HG02884 (cell line): ENCODE data around the gene AHI1.
"Not testable (repeated sequence)": the region's sequence is repeated elsewhere in the genome, so short reads cannot be mapped to it uniquely, and the experiment has no call there.

Experiments
- ATAC-seq: cut with Tn5 transposase; IDR thresholded peaks from one replicate; pipeline ENCODE4 v1.9.1; 2021; ENCODE audit warnings: mild to moderate bottlenecking, moderate library complexity; ENCODE audit not compliant: unreplicated experiment

The AHI1 gene

DNA sequence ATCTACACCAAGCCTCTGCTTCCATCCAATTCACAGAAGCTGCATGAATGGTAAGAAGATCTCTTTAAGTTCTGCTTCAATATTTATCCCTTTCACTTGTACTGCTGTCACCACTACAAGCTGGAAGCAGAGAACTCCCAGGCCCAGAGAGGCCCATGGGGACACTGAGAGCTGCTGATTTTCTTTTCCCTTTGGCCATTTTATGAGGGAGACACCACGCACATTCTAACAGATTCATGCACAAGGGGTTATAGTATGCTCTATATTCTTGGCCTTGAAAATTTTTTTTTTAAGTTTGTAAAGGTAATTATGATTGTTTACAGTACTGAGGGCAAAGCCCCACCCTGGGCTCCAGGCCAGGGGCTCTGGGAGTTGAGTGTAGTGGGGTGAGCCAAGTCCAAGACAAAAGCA is 228.1 kb downstream of the AHI1 start:
- ATAC-seq: no peak

DNA sequence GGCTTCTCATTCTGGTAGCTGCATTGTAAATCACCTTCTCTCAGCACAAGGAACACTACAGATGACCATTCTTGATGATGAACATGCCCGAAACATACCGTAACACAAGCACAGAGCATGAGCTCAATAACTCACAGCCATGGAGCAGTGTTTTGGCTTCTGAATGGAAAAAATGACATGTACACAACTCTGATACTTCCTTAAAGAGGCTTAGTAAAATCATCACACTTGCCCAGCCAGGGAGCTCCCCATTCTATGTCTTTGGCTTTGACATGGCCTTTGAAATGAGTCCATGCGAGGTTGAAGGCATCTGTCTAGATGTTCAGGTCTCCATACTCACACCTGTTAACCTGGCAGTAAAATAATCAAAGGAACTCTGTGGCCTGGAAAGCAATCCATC is 228.8 kb downstream of the AHI1 start:
- no peak for ATAC-seq

DNA sequence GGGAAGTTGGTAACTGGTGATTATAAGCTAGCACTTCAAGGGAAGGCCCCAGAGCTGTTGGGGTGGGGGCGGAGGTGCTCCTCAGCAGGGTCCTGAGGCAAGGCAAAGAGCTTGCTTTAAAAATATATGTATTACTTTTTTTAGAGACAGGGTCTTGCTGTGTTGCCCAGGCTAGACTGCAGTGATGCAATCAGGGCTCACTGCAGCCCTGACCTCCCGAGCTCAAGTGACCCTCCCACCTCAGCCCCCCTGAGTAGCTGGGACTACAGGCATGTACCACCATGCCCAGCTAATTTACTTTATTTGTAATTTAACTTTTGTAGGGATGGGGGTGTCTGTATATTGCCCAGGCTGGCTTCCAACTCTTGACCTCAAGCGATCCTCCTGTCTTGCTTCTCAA is 229.3 kb downstream of the AHI1 start:
- ATAC-seq: no peak

DNA sequence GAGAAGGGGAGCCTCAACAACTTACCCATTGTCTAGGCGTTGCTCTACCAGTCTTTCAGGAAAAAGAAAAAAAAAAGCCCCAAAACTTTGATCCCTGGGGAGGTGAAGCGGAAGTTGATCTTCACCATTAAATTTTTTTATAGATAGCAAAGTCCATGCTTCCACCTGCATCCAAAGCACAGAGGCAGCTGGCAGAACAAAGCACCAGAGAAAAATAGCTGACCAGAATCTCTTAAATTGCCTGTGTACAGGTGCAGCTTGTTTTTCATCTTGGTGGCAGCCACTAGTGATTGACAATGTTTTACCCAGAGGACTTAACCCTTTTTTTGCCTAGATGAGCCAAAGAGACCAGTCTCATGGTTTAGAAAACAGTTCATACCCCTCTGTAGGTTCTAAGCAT is 230.5 kb downstream of the AHI1 start:
- ATAC-seq: no peak

DNA sequence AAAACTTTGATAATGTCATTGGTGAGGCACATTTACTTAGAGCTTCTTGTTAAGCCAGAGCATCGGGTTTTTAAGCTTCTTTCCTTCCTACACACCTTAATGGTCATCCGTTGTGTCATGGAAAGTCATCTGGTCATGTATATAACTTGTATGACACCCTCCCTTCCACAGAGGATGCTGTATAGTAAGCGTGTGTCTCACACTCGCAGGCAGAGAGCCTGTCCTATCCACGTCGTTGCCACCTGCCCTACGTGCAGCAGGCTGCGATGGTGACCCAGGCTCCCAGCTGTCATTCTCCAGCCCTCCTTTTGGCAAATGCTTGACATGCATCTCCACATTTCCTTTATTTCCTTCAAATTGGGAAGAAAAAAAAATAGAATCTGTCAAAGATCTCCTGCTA is 230.9 kb downstream of the AHI1 start:
- ATAC-seq: no peak

DNA sequence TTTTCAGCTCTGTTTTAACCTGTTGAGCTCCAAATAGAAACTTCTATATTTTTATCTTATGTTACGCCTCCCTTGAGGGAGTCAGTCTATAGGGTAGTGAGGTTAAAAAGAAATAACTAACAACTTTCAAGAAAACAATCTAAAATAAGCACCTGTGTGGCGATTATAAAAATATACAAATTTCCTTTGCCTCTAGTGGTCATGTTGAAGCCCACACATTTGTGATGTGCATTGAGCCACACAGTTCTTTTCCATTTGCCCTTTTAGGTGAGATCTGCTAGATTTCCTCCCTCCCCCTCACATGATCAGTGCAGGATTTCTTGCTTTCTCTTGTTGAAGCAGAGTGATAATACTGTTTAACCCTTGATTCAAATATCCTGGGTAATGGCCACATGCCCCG is 232.3 kb downstream of the AHI1 start:
- ATAC-seq: no peak

DNA sequence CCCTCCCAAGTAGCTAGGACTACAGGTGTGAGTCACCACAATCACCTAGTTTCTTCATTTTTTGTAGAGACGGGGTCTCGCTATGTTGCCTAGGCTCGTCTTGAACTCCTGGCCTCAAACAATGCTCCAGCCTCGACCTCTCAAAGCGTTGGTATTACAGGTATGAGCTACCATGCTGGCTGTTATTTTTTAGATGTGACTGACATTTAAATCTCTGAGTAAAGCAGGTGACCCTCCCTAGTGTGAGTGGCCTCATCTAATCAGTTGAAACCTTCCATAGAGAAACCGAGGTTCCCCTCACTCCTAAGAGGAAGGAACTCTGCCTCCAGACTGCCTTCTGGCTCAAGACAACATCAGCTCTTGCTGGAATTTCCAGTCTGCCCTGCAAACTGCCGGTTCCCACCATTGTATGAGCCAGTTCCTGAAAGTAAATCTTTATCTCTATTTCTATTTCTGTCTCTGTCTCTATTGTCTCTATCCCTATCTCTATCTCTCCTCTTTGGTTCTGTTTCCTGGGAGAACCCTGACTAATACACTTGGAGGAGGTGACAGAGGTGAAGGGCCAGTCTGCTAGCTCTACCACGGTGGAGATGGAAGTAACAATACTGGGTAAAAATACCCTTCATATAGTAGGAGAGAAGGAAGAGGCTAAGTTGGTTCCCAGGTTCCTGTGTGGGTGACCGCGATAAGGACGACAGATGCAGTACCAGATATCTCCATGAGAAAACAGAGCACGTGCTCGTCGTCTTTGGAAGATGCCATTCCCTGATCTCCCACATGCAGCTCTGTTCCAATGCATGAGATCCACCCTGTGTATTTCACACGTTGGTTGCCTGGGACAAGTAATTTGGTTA is 235.4 kb downstream of the AHI1 start:
- ATAC-seq: no peak

DNA sequence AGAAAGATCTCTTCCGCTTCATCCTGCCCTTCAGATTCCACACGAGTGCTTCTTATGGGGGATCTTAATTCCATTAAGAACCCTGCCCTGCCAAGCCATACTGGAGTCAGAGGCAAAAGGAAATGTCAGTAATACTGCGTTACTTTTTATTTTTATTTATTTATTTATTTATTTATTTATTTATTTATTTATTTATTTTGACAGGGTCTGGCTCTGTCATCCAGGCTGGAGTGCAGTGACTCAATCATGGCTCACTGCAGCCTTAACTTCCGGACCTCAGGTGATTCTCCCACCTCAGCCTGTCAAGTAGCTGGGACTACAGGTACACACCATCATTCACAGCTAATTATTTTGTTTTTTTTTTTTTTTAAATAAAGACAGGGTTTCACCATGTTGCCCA is 236.9 kb downstream of the AHI1 start:
- ATAC-seq: no peak

DNA sequence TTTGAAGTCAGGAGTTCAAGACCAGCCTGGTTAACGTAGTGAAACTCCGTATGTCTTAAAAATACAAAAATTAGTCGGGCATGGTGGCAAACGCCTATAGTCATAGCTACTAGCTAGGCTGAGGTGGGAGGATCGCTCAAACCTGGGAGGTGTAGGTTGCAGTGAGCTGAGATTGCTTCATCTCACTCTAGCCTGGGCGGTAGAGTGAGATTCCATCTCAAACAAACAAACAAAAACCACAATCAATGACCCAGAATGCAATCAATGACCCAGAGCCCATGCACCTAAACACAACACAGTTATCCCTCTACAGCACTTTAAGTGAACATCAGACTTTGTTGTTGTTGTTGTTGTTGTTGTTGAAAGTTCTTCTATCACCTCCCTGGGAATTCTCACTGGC is 238.6 kb downstream of the AHI1 start:
- ATAC-seq: no peak

DNA sequence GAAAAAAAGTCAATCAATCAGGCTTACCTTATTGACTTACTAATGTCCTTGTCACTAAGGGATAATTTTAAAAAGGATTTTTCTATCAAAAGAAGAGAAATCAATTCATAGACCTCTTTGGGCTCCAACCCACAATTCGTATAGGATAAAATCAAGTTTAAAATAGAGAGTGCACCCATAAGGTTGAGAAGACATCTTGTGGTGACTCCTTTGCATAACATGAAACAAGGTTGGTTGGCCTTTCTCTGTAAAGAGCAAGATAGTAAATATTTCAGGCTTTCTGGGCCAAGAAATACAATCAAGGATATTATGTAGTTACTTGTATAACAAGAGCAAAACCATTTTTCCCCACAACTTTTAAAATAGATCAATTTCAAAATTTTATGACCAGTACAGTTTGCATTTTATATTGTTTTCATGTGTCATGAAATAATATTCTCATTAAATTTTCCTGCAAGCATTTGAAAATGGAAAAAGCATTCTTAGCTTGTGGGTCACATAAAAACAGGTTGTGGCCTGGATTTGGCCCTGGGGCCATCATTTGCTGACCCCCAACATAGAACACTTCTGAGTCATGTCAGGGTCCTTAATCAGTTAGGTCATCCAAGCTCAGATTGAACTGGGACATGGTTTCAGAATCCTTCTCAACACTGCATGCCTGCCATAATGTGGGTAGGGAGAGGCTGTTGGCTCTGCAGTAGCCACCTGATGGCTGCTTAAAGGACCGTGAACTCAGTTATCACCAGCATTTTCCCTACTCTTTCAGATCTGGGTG is 239.7 kb downstream of the AHI1 start:
- ATAC-seq: no peak

DNA sequence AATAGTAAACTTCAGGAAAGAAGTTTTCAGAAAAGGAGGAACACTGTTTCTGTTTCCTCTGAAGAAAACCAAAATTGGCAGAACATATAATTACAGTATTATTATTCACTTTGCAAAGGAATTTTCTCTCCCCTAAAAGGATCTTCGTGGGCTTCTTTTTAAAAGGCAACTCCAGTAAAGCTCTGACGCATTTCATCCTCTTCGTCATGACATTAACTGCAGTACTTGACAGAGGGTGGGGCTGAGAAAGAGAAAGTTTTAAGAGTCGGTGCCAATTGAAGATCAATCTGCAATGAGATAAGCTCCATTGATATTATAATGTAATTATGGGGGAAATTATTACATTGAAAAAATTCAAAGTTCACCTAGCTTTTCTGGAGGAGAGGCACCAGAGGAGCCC is 240.7 kb downstream of the AHI1 start:
- no peak for ATAC-seq

DNA sequence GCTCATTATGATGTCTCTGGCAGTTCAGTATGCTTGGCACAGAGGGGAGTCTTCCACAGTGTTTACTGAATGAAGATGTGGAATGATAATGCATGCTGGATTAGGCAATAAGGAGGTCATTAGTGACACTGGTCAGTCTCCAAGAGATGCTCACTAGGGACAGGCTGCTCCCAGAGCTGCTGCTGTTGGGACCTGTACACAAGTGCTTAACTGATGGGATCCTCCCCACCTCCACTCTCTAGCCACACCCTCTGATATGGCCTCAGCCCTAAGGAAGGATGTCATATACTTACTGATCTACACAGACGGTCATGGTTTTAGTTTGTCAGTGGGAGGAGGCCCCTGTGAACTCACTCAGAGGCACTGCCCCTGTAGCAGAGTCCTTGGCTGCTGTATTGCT is 243.1 kb downstream of the AHI1 start:
- ATAC-seq: no peak

DNA sequence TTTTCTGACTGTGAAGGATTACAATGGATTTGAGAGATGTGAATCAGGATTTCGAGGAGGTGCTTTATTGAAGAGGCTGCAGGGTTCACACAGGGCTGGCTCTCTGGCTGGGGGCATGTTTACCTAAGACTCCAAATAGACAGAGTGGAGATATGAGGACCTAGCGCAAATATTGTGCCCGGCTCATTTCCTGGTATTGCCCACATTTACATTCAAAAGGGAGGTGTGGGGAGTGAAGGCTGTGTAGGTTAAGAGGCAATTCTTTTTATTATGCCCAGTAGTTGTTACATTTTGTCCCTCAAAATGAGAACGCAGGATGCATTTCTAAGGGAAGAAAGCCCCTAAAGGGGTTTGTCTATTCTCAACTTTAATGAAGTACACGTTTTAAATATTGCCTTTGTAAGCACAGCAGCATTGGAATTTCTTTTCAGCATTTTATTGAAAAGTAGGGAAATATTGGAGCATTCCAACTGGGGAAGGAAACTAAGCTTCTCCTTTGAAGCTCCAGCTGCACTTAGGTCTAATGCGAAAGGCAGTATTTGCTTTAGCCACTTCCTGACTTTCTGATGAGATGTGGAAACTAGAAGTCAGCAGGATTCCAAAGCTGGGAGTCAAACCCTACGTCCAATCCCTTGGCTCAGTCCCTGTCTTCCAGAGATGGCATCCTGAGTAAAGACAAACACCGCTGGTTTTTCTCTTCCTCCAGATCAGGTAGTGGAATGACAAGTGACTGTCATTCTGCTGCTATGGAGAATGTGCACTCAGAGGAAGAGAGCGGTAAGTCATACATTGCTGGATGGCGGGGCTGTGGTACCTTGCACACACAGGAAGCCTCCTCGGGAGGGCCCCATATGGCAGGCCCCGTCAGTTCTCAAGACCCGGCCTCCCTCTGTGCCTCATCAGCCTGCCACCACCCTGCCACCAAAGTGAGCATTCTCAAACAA is 245.8 kb downstream of the AHI1 start:
- ATAC-seq: no peak

DNA sequence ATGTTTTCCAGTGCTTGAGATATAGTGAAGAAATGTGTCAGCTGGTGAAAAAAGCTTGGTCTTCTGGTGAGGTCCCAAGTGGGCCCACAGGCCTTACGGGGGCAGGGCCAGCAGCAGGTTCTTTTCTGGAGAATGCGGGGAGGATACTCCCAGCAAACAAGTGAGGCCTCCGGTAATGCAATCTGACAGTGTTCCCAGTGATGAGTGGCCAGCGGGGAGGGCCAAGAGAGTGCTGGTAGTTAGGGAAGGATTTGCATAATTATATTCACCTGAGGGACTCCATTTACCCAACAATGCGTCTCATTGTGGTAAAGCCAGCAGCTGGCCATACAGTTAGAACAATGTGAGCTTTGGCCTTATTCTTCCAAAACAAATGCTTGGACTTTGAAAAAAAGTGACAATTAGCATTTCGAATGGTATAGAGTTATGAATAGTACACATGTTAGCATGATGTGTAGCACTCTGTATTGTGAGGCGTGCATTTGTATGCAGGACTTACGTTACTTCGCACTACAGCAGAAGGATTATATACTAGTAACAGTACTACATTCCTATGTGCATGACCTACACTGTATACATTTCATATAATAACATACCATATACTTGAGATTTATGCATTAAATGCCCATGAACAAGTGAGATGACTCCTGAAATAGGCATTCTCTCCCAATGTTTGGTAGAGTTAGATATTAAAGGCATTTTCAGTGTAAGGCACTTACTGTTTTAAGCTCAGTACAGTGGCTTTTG is 246.6 kb downstream of the AHI1 start:
- ATAC-seq: no peak

DNA sequence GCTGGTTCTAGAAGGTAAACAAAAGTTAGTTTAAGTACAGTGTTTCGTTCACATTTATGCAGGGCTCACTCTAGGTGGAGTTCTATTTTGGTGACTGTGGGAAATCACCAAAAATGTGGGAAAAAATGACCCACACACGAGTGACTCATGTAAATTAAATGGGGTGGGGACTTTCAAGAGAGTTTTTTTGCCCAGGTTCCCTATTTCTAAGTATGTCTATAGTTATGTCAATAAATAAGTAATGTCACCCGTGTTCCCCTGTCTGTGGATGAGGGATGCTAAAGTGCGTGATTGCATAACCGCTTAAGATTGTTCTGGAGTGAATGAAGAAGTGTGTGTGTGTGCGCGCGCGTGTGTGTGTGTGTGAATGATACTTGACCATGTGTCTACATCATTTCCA is 247.3 kb downstream of the AHI1 start:
- no peak for ATAC-seq

DNA sequence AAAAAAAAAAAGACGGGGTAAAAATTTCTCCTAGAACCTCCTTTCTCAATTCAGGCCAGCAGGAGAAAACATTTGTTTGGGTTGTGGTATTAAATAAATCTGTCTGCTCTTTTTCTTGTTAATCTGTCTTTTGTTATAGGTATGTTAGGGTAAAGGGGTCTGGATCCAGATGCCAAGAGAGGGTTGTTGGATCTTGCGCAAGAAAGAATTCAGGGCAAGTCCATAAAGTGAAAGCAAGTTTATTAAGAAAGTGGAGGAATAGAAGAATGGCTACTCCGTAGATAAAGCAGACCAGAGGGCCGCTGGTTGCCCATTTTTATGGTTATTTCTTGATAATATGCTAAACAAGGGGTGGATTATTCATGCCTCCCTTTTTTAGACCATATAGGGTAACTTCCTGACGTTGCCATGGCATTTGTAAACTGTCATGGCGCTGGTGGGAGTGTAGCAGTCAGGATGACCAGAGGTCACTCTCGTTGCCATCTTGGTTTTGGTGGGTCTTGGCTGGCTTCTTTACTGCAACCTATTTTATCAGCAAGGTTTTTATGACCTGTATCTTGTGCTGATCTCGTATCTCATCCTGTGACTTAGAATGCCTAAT is 251.0 kb downstream of the AHI1 start:
- not testable (repeated sequence) for ATAC-seq

DNA sequence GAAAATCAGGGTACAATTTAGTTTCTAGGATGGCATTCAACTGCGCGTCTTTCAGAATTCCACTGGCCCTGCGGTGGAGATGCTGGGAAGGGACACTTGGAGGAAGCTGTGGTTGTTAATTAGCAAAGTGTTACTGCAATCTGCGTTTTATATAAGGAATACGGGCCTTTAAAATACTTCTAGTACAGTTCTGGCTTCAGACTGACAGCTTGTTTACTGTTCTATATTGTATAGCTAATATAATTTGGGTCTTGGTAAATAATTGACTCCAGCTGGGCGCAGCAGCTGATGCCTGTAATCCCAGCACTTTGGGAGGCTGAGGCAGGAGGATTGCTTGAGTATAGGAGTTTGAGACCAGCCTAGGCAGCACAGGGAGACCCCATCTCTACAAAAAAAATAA is 252.7 kb downstream of the AHI1 start:
- no peak for ATAC-seq

DNA sequence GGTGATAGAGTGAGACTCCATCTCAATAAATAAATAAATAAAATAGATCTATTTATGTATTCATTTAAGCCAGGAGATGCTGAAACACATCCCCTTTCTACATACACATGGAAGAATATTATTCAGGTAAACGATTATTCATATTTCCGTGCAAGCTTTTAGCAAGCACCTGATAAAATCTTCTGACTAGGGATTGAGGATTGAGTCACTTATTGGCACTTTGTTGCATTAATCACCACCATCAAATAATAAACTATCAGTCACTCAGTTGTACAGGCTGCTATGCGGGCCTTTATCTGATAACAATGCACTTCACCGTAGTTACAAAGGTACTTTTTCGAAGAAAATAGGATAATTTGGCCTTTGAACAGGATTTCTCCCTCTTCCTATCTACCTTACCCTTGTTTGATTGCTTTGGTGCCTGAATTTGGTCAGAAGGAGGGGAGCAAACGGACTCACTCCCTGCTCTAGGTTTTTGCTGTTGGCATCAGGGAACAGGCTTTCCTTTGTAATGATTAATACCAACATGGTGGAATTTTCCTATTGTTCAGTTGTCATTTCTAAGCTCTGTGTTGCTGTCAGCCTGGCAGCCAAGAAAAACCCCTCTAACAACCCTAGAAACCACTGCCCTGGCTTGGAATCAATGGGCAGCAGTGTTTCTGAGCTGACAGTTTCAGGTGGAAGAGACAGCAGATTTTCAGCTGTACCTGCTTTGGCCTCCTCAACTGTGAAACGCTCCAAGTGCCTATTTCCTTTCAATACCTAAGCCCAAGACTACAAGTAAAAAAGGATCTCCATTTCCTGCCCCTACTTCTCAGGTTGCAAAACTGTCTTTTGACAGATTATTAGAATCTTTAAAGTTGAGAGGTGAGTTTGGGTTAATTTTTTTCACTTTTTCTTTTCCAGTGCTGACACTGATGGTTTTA is 253.4 kb downstream of the AHI1 start:
- ATAC-seq: no peak

DNA sequence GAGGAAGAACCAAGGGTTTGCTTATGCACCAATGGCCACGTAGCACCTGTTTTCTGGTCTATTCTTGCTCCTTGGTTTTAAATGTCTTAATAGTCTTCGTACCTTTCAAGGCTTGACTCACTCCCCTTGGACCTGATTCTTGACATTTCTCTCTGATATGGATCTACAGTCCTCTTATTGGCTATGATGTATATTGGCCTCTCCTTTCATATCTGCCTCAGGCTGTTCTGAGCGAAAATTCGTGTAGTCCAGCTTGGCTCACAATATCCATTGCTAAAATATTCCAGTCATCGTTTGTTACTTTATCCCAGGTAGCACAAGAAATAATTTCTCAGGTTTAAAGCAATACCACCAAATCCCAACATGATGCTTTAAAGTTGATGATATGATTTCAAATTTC is 256.8 kb downstream of the AHI1 start:
- ATAC-seq: no peak
